MM.1S (cell line): ENCODE measurements around the gene CALY.

ENCODE experiments used
- DNase-seq: peaks from one replicate; pipeline ENCODE4 v3.0.0-alpha.2; 2015
- H2AFZ ChIP-seq: fragments of 300-600 bp; sonication (generic); 2 replicates; pipeline ENCODE4 v1.6.0; 2016; ENCODE audit warnings: antibody characterized with exemption, low read length
- H3F3A ChIP-seq: fragments of 300-600 bp; sonication (generic); 2 replicates; pipeline ENCODE4 v1.6.1; 2016; ENCODE audit warnings: mild to moderate bottlenecking, antibody characterized with exemption, low read length, moderate library complexity, mixed read lengths; ENCODE audit not compliant: insufficient read depth
- H3K27ac ChIP-seq: fragments of 300-600 bp; sonication (generic); 2 replicates; pipeline ENCODE4 v1.5.1; 2016; ENCODE audit warnings: mild to moderate bottlenecking, low read length
- H3K27me3 ChIP-seq: fragments of 300-600 bp; sonication (generic); replicated peaks from 2 replicates; pipeline ENCODE4 v1.6.0; 2016; ENCODE audit warnings: low read length; ENCODE audit not compliant: insufficient read depth
- H3K36me3 ChIP-seq: fragments of 300-600 bp; sonication (generic); replicated peaks from 2 replicates; pipeline ENCODE4 v1.6.1; 2016; ENCODE audit warnings: mild to moderate bottlenecking, low read length, mixed read lengths; ENCODE audit not compliant: insufficient read depth
- H3K4me1 ChIP-seq: fragments of 300-600 bp; sonication (generic); 2 replicates; pipeline ENCODE4 v1.6.1; 2016; ENCODE audit warnings: low read length, mixed read lengths
- H3K4me2 ChIP-seq: fragments of 300-600 bp; sonication (generic); 2 replicates; pipeline ENCODE4 v1.6.0; 2016; ENCODE audit warnings: low read depth, low read length
- H3K4me3 ChIP-seq: fragments of 300-600 bp; sonication (generic); 2 replicates; pipeline ENCODE4 v1.5.1; 2016; ENCODE audit warnings: low read length, mixed read lengths
- H3K79me2 ChIP-seq: fragments of 300-600 bp; sonication (generic); 2 replicates; pipeline ENCODE4 v1.6.1; 2016; ENCODE audit warnings: mixed run types, low read length, mixed read lengths
- H3K9ac ChIP-seq: fragments of 300-600 bp; sonication (generic); 2 replicates; pipeline ENCODE4 v1.6.1; 2016; ENCODE audit warnings: low read length, mixed read lengths
- H3K9me2 ChIP-seq: fragments of 300-600 bp; sonication (generic); replicated peaks from 2 replicates; pipeline ENCODE4 v1.6.1; 2016; ENCODE audit warnings: mild to moderate bottlenecking, low read length, mixed read lengths; ENCODE audit not compliant: insufficient read depth
- H3K9me3 ChIP-seq: fragments of 300-600 bp; sonication (generic); replicated peaks from 2 replicates; pipeline ENCODE4 v1.6.1; 2016; ENCODE audit warnings: mild to moderate bottlenecking, low read length, mixed read lengths; ENCODE audit not compliant: insufficient read depth
- H4K20me1 ChIP-seq: fragments of 300-600 bp; sonication (generic); 2 replicates; pipeline ENCODE4 v1.6.1; 2016; ENCODE audit warnings: mild to moderate bottlenecking, low read length, moderate library complexity, mixed read lengths; ENCODE audit not compliant: insufficient read depth
- CTCF ChIP-seq: fragments of 300-600 bp; sonication (generic); IDR thresholded peaks from 2 replicates; pipeline ENCODE4 v1.5.1; 2016; ENCODE audit warnings: antibody characterized with exemption, low read length, mixed read lengths
- EZH2 ChIP-seq: fragments of 300-600 bp; sonication (generic); optimal IDR thresholded peaks from 2 replicates; pipeline ENCODE3; 2017; ENCODE audit warnings: low read depth, mild to moderate bottlenecking, antibody characterized with exemption, low read length, mixed read lengths
- EZH2phosphoT487 ChIP-seq: fragments of 300-600 bp; sonication (generic); IDR thresholded peaks from 2 replicates; pipeline ENCODE4 v1.6.1; 2018; ENCODE audit warnings: antibody characterized with exemption, low read length

CALY gene

GRCh38 chr10:133361773-133362441 lies 25.2 kb upstream of the CALY start:
- no peak overlapping the region for H3K4me3 ChIP-seq

GRCh38 chr10:133361227-133361626 lies 24.5 kb upstream of the CALY start:
- H3K4me1 ChIP-seq: no peaks in the 10 kb centered on the region
- no peaks in the 10 kb centered on the region for H3K79me2 ChIP-seq
- H3K36me3 ChIP-seq: no peaks in the 10 kb centered on the region
- no peak overlapping the region for H3K9ac ChIP-seq
- H3K4me2 ChIP-seq: no peak overlapping the region
- no peaks in the 10 kb centered on the region for H4K20me1 ChIP-seq
- H3F3A ChIP-seq: no peaks in the 10 kb centered on the region
- peaks cover 10% of the 10 kb centered on the region; the same call in 1 of the 2 replicates for H3K27me3 ChIP-seq
- no peak overlapping the region for H2AFZ ChIP-seq
- H3K4me3 ChIP-seq: no peak overlapping the region
- DNase-seq: no peak
- H3K27ac ChIP-seq: no peak overlapping the region
- H3K9me3 ChIP-seq: no peaks in the 10 kb centered on the region
- no peaks in the 10 kb centered on the region for H3K9me2 ChIP-seq
- TF ChIP-seq EZH2 (no peak), EZH2phosphoT487 (no peak), CTCF (no peak)

More at GRCh38 chr10:133361773-133362441, 25.2 kb upstream of the CALY start:
- no peaks in the 10 kb centered on the region for H3K36me3 ChIP-seq
- H3K27ac ChIP-seq: no peak overlapping the region
- H3K4me1 ChIP-seq: no peaks in the 10 kb centered on the region
- H3K79me2 ChIP-seq: no peaks in the 10 kb centered on the region
- DNase-seq: no peak
- peaks cover 4% of the 10 kb centered on the region; the same call in 1 of the 2 replicates for H3K27me3 ChIP-seq
- TF ChIP-seq EZH2phosphoT487: no peak
- TF ChIP-seq EZH2: no peak
- no peak for TF ChIP-seq CTCF
- no peak overlapping the region for H2AFZ ChIP-seq
- H3F3A ChIP-seq: no peaks in the 10 kb centered on the region
- H3K4me2 ChIP-seq: no peak overlapping the region
- H3K9me3 ChIP-seq: no peaks in the 10 kb centered on the region
- H3K9ac ChIP-seq: no peak overlapping the region
- no peaks in the 10 kb centered on the region for H4K20me1 ChIP-seq
- no peaks in the 10 kb centered on the region for H3K9me2 ChIP-seq

GRCh38 chr10:133359972-133360610 lies 23.4 kb upstream of the CALY start:
- H2AFZ ChIP-seq: no peak overlapping the region
- no peaks in the 10 kb centered on the region for H3K9me3 ChIP-seq
- no peak overlapping the region for H3K27ac ChIP-seq
- H3K27me3 ChIP-seq: peaks cover 10% of the 10 kb centered on the region; the same call in 1 of the 2 replicates
- H3K4me2 ChIP-seq: no peak overlapping the region
- H3K36me3 ChIP-seq: no peaks in the 10 kb centered on the region
- no peak for DNase-seq
- no peaks in the 10 kb centered on the region for H3K9me2 ChIP-seq
- H3K4me1 ChIP-seq: no peaks in the 10 kb centered on the region
- no peak overlapping the region for H3K4me3 ChIP-seq
- H3K79me2 ChIP-seq: no peaks in the 10 kb centered on the region
- no peak for TF ChIP-seq EZH2
- no peak for TF ChIP-seq EZH2phosphoT487
- no peak for TF ChIP-seq CTCF
- no peaks in the 10 kb centered on the region for H3F3A ChIP-seq
- no peak overlapping the region for H3K9ac ChIP-seq
- H4K20me1 ChIP-seq: no peaks in the 10 kb centered on the region
